Hematopoietic multipotent progenitor cell treated with erythropoietin and hydrocortisone succinate and interleukin-3 and kit ligand, for 6 days (in vitro differentiated cells): ENCODE measurements around the gene APOL4.
"Not testable (repeated sequence)": the region's sequence is repeated elsewhere in the genome, so short reads cannot be mapped to it uniquely, and the experiment has no call there.

Experiments
- DNase-seq: peaks from one replicate; pipeline ENCODE4 v3.0.0-alpha.2; 2015

APOL4 gene

DNA sequence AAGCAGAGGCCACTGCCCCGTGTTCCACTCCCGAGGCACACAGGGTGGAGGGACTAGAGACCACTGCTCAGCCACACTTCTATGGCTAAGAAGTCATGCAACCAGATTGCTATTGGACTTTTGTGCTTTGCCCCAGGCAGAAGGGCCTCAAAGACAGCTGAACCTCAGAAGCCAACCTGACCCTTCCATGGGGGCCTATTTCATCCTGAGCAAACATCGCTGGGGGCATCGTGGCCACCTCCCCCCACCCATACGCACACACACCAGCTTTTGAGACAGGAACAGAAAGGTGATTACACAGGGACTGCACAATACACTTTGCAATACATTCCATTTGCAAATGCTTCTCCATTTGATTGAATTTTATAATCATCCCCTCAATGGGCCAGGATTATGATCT, 4.0 kb upstream of the APOL4 start:
- not testable (repeated sequence) for DNase-seq

DNA sequence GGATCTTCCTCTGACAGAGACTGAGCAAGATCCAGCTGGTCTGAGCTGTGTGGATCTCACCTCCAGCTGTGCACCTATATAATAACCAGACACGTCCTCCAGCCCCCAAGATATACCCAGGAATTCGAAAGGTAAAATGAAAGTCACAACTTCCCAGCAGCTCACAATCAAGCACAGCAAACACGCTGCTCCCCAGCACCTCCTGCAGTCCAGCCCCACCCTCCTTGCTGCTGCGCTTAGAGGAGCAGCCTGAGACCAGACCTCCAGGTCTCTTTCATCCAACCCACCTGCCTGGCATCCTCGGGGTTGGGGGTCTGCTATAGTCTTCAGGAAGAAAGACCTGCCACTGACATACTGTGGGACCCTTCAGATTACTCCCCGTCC, 3.0 kb upstream of the APOL4 start:
- DNase-seq = peak; percentile 35

DNA sequence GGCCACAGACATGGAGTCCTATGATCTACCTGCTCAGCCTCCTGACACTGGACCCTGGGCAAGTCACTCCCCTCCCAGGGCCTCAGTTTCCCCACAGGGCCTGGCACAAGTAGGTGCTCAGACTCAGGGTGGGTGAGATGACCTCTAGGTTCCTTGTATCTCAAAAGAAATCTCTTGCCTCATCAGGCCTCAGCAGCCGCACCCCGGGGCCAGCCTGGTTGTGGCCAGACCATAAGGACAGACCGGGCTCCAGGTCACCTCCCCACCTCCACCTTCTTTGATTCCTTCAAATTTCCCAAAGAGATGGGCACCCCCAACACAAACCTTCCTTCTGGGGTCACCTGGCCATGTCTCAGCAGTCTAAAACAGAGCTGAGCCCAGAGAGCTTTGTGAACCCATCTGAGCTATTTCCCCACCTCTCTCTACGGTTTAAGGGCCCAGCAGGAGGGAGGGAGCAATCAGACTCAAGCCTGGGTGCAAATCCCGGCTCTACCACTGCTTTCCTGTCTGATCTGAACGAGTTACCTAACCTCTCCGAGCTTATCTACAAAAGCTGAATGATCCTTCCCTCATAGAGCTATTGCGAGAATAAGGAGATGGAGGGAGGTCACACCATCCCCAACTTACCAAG, 2.5 kb upstream of the APOL4 start:
- no peak for DNase-seq

DNA sequence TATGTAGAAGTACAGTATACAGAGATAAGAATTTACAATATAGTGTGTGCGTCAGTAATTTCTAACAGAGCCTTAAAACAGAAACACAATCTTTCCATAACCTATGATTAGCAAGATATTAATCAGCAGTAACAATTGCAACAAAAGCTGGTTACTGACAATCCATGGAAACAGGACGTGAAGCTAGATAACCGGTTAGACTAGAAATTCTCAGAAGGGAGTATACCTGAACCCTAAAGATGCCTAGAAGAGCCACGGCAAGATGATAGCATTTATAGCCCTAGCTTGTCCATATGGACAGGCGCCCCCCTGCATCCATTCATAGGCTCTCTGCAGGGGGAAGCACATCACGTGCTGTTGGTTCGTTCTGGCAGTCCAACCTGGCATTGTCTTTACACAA, 1.8 kb upstream of the APOL4 start:
- DNase-seq = peak; percentile 61

DNA sequence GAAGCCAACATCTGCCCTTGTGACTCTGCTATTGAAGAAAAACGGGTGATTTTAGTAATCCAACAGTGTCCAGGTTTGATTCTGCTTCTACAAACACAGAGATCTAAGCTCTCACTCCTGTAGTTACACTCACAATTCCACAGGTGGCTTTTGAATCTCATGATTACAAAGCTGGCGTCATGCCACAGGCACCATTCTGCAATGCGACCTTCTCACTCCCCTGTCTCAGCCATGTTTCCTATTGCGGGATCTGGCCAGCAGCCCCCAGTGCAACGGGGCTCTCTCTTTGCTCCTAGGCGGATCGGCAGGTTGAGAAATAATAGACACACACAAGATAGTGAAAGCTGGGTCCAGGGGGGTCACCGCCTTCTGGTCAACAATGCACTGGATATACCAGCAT, 1.3 kb upstream of the APOL4 start:
- DNase-seq = peak; percentile 82

DNA sequence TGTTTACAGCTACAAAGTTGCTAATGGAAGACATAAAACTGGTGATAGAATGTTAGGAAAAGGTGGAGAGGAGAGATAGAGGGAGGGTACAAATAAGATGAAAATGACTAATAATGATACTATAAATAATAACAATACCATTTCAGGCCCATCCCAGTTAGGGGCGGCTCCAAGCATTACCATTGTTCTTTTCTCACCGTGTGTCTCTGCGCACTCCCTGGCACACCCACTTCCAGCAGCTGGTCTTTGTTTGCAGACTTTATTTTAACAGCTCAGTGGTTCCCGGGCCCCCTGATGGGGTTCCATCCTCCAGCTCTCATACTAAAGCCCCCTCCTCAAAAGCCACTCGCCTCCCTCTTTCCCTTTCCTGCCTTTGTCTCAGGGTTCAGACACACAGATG, 584 bp downstream of the APOL4 start:
- DNase-seq = not testable (repeated sequence)

DNA sequence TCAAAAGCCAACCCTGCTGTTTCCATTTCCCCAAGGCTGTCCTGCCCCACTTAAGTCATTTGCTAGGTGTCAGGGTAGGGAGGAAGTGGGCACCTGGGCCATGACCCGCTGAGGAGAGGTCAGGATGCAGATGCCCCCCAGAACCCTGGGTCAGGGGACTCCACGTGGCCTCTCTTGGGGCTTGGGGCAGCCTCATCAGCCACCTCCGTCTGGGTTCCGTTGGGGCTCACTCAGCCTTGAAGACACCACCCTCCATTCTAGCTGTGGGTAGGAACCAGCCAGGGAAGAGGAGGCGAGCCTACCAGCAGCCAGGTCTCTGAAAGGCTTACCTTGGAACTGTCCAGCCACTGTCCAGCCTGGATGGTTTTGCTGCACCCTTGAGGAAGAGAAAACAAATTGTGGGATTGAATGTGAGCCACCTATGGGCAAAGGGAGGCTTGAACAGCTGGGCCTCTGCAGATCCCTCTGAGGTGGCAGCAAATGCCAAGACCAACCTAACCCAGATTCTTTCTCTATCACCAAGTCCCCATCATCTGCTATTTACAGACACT, 2.5 kb downstream of the APOL4 start:
- DNase-seq = no peak

DNA sequence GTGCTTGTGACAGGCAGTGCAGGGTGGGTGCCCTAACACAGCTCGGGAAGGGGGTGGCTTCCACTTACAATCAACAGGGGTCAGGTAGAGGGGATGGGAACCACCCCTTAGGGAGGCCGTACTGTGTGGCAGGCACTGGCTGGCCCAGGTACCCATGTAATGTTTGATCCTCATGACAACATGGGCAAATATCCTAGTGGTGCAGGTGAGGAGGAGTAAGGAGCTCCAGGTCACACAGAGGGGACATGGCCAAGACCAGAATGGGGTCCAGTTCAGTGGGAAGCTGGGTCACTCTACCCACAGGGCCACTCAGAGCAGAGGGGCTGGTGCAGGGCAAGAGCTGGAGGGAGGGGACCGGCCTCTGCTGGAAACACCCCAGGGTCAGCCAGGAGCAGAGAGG, 3.1 kb downstream of the APOL4 start:
- no peak for DNase-seq

DNA sequence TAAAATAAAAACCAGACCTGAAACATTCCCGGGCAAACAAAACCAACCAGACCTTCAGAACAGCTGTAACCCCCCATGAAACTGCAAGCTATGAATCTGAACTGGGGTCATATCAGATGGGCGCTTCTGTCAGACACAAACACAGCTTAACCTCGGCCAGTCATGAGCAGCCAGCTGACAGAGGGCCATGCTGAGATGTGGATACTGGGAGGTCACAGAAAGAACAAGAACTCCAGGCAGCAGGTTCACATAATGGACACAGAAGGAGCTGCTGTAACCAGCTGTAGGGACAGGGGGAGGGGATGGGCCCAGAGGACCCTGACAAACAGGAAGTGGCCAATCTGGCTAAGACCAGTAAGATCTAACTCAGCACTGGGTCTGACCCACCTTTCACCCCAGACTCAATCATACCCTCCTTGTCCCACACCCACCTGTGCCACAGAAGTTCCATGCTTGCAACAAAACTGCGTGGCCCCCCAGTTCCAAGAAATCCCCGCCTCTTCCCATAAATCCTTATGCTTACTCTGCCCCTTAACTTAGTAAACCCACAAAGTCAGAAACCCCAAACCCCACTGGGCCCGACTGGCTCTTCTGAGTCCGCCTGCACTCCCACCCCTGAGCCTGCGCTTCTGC, 4.0 kb downstream of the APOL4 start:
- peak; percentile 51 for DNase-seq

DNA sequence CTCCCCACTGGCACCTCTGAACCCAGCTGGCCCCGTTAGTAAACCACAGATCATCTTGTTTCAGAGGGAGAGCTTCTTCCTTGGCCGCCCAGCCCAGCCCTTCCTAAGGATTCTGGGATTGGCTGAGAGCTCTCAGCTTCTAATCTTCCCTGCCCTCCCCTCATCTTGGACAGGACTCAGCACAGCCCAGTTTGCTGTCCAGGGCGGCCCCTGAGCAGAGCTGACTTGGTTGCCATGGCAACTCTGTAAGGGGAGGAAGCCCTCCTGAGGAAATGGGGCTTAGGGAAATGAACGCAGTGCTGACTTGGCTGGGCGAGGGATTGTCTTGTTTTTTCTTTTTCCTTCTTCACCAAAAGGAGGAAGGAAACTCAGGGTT, 4.6 kb downstream of the APOL4 start:
- DNase-seq = peak; percentile 68

DNA sequence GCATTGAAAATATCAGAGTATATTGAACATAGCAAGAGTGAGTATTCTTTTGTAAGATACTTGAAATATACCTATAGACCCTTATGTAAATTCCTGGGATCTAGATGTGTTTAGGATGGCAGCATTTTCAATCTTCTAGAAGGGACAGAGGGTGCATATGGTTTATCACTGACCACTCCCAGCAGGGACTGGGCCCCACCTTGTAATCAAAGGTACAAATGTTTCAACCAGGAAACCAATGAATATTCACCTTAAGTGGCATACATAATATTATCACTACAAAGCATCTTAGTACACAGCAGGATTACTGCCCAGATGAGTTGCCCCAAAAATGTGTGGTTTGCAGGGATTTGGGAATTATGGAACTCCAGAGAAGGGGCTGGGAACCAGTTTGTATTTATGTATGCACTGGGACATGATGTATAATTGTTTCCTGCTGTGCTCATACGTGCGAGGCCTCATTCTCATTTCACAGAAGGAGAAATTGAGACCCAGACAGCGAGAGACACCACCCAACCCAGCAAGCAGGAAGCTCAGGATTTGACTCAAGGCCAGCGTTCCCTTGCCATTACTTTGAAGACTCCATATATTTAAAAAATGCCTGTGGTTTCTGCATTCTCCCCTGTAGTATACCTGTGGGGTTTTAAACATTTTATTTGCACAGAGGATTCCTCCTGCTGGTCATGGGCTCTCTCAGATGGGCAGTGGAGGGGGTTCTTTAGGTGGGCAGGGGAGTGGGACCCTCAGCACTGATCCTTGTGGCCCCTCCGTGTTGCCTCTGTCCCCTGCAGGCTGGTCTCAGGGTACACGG, 5.2 kb downstream of the APOL4 start:
- no peak for DNase-seq

DNA sequence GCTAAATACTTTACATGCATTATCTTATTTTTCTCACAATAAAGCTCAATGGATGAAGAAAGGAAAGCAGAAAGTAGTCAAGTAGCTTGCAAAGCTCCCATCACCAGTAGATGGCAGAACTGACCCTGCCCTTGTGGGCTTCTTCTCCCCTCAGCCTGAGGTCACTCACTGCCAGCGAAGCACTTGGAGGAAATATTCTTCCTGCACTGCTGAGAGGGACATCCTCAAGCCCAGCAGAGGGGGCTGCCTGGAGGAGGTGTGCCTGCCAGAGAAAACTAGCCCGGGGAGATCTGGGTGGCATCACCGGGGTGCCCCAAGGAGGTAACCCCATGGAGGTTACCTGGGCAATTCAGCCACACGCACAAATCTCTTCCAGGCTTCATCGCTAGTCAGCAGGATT, 6.6 kb downstream of the APOL4 start:
- peak; percentile 76 for DNase-seq

DNA sequence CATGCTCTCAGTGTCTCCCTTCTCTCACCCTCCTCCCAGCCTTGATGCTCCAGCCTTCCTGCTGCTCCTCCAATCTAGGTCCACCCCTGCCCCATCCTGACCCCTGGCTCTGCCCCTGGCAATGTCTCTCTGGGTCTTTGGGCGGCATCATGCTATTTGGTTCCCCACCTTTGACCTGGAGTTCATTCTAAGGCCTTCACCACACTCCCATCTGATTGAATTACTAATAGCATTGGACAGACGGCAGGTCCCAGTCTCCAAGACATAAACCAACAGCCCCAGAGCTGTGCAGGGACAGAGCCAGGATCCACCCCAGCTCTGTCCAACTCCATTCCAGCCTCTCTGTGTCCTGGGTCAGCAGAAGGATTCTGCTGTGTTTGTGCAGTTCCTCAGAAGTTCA, 7.2 kb downstream of the APOL4 start:
- no peak for DNase-seq

DNA sequence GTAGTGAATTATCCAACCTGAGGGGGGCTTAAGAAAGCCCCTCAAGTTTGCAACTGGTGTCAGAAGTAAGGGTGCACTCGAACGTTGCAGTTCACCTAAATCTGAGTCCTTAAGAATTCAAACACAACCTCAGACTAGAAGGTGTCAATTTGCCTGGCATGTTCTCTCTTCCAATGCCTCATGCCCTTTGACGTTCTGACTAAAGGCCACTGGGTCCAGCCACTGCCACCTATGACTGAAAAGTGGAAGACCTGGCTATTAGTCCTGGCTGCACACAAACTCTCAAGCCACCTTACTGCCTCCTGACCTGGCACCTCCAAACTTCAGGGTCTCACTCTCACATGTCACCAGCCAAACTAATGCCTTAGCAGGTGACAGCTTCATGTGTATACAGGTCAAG, 8.0 kb downstream of the APOL4 start:
- DNase-seq = no peak

DNA sequence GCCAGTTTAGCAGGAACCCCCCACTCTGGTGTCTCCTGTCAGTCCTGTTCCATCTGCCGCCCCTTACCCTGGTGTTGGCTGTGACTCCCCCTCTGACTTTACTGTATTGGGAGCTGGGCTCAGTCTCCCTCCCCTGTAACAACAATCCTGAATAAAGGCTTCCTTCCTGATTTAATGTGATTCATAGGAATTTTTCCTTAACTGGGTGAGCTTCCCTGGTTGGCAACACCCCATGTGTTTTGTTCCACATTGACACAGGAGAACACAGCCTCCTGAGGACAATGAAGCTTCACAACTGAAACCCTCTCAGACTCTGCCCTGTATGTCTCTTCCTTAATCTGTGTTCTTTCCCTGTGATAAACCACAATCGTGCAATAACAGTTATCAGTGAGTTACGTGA, 8.4 kb downstream of the APOL4 start:
- no peak for DNase-seq

DNA sequence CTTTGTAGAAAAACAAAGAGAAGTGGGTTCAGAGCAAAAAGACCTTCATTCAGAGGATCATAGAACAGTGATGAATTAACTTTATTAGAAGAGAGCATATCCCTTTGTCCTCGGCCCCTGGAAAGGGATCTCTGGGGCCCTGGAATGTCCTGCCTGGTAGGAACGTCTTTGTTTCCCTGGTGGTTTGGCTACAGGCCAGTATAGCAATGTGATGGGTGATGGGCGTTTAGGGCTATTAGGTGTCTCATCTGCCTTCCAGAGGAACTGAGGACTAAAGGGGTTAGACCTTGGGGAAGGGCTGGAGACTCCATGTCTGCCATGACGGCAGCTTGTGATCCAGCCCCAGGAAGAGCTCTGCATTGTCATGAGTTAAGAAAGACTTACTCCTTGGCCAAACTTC, 9.1 kb downstream of the APOL4 start:
- no peak for DNase-seq

DNA sequence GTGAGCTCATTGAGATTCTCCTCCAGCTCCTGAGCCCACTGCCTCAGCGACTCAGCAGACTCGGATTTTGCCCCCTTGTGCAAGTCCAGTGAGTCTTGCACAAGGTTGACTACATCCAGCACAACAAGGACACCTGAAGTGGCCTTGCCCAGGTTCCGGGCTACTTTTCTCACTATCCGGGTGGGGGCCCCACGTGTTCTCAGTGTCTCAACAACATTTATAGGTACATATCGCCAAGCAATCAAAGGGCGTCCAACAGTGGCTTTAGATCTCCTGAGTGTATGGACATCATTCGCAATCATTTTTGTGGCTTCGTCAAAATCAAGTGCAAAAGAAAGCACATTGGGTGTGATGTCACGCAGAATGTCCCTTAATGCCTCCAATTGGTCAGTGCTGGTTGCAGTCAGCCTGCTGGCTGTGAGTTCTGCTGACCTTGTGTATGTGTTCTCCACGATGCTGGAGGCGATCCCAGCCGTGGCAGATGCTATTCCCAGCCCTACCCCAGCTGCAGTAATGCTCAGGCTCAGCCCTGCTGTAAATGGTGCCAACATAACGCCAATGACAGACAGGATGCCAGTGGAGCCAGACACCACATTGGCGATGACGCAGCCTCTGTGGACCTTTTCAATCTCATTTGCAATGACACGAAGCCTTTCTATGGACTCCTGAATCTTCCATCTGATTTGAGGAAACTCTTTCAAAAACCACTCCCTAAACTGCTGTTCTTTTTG, 10.3 kb downstream of the APOL4 start:
- DNase-seq = no peak

DNA sequence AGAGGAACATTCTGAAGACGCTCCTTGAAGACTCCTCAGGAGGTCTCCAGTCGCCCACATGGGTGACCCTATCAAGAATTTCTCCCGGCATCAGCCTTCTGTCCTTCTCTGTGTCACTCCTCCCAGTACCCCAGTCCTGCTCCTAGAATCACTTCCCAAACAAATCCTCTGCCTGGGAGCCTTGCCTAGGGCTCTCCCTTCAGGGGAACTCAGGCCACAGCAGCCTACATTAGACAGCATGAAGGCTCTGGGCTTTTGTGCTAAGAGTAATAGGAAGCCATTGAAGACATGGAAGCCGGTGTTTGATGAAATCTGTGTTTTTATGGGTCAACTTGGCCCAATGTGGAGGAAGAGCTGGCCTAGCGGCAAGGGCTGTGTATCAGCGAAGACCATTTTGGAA, 13.7 kb downstream of the APOL4 start:
- DNase-seq = not testable (repeated sequence)

DNA sequence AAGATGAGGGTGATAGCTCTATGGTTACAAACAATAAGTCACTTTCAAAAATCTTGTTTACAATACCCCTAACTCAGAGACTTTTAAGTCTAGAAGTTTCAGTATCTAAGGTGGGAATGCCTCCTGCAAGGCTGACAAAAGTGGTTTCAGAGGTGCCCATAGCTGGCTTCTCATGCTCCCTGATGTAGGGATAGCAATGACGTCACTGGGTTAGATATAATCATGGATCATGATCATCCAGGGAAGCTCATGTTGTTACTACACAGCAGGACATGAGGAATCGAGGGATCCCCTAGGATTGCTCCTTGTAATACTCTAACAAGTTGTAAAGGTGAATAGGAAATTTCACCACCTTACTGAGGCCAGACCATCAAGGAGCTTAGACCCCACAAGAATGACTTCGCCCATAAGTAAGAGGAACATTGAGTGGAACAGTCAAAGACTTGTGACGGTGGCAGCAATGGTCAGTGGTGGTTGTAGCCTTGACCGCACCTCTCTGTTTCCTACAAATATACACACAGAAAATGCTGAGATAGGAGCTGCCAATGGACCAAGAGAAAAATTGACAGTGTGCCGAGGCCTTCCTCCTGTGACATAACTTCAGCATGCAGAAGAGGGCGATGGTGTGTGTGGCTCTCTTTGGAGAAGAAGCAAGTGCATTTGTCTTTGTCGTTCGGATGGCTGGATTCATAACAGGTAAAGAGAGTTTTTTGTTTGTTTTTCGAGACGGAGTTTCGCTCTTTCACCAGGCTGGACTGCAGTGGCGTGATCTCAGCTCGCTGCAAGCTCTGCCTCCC, 15.6 kb downstream of the APOL4 start:
- DNase-seq = no peak

DNA sequence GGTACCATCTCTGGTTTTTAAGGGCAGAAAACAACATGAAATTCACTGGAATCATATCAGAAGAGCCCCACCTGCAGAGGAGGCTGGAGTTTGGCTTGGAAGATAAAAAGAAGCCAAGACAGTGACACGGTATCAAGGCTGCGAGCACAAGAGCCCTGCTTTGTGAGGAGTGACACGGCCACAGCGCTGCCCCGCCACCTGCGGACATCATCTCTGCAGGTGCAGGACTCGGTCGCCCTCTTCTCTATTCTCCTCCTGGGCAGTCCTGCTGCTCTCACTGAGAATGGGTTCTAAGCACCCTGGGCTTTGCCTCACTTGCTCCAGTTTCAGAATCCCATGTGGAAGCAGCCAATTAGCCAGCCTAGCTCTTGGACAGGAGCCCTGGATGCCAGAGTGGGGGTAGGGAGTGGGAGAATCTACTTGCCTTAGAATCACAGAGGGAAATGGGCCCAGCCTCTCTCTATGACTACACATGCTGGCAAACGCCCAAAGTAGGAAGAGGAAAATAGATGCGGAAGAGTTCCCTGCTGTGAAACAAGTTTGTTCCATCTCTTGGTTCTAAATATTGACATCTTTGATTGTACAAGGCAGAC, 17.1 kb downstream of the APOL4 start:
- DNase-seq = no peak

DNA sequence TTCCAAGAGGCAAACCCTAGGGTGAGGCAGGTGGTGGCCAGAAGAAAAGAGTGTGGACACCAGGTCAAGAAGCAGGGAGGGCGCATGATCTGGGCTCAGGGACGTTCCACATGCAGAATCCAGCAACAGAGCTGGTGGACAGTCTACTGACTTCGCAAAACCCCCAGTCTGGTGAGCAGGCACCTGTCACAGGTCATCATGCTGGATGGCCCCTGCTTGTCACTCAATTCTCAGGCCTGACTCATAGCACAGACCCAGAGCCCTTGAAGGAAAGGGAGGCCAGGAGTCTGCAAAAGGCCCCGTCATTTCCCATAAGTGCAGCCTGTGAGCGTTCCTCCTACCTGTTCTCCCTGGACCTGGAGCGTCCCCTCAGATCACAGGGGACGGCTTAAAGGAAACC, 18.2 kb downstream of the APOL4 start:
- no peak for DNase-seq

DNA sequence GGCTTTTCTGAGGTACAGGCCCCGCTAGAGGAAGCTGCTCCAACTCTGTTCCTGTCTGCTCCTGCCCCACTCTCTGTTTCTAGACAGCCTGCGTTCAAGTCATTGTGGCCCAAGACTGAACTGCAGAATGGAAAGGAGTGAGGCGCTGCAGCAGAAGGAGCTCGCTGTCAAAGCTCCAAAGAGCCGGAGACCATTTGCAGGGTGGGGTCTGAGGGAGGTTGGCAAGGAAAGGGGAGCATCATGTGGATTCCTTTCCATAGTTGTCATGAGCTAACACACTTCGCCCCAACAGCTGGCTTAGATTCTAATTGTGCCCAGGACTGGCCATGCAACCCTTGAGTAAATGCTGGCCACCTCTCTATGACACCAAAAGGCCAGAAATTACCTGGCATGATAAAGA, 18.8 kb downstream of the APOL4 start:
- DNase-seq = no peak
